HG02798 (cell line): ENCODE data around the gene TLE4.

ENCODE experiments used
- ATAC-seq: cut with Tn5 transposase; IDR thresholded peaks from one replicate; pipeline ENCODE4 v1.9.1; 2021; ENCODE audit warnings: mild to moderate bottlenecking; ENCODE audit not compliant: unreplicated experiment, poor library complexity

TLE4 gene

DNA sequence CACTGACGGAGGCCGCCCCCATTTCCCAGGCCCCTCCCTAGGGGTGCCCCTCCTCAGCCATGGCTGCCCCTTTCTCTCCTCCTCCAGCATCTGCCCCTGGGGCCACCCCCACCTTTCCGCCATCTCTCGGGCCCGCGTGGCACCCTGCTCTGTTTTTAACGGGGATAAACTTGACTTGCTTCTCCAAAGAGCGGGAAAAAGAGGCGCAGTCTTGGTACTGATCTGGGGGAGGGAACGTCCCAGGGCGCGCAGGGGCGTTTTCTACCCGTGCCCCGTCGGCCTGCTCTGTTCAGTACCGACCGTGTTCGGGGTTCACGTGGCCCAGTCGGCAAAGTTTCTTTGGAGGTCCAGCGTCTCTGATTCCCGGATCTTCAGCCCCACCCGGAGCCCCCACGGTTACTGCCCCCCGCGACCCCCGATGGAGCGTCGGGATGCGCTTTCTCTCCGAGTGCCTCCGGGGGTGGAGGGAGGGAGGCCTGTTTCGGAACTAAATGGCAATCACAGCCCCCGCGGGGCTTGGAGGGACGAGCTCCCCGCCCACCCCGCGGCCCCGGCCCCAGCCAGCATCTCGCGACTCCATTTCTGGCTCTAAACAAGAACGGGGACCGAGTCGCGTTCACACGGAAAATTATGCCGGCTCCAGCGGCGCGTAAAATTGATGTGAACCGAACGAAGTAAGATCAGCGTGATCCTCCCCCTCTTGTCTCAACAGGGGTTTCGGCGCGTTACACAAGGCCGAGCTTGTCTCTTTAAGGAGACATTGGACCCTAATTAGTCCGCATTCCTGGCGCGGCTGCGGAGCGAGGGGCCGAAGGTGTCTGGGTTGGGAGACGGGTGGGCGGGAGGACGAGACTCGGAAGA is 1.1 kb upstream of the TLE4 start:
- ATAC-seq, result no peak

DNA sequence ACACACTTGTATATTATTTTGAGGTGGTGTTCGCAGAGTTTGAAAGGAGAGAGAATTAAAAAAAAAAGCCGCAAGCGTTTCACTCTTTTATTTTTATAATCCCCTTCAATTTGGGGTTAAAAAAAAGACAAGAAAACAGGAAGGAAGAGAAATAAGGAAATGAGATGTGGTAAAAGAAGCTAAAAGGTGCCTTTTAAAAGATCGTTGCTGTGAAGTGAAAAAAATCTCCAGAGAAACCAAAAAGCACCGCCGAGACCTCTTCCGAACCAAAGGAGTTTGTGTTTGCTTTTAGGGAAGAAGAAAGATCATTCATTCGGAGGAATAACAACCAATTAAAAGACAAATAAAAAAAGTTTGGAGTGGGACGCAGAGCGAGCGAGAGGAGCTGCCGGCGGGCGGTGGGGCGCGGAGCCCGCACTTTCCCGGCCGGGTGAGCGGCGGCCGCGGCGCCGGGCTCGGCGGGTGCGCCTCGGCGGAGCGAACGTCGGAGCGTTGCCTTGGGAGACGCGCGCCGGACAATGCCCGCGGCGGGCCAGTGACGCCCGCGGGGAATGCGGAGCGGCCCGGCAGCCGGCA is 355 bp downstream of the TLE4 start:
- ATAC-seq, result no peak

DNA sequence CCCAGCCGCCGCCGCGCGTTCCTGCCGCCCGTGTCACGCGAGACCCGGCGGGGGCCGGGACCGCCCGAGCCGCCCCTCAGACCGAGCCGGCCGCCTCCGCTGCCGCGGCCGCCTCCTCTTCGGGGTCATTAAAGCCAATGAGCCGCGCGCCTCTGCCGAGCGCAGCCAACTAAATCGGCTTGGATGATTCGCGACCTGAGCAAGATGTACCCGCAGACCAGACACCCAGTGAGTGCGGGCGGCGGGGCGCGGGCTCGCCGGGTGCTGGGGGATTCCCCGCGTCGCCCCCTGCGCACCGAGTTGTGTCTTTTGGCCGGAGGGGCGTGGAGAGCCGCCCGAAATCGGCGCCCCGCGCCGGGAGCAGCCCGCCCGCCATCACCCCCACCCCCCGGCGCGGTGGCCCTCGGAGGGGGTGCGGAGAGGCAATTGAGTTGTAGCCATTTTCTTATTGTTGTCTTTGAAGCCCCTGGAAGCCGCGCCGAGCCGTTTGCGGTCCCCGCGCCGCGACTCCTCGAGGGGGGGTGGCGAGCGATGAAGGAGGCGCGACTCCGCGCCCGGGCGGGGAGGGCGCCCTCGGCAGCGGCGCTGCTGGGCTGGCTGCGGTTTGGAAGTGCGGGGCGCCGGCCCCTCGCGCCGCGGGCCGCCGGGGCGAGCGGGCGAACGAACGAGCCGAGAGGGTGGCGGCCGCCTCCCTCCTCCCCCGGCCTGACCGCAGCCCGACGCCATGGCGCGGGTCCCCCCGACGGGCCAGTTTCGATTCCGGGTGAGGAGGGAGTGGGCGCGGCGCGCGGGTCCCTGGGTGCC is 1.0 kb downstream of the TLE4 start:
- ATAC-seq, result no peak

GRCh38 chr9:79573412-79573923 is 1.7 kb downstream of the TLE4 start:
- no peak for ATAC-seq

GRCh38 chr9:79574136-79574535 is 2.4 kb downstream of the TLE4 start:
- no peak for ATAC-seq

DNA sequence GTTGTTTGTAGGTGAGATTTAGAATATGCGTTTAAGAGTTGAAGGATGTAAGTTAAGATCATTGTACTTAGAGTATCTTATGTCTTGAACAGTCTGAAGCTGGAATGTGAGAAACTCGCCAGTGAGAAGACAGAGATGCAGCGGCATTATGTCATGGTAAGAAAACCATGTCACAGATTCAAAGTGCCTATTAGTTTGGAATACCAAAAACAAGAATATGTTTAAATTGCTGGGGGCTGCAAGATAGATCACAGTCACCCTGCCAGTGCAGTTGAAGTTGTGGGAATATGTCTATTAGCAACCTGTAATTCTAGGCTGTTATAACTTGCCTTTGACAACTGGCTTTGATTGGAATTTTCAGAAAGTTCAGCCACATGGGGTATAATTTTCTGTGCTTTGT is 3.0 kb downstream of the TLE4 start:
- no peak for ATAC-seq

- no peak for ATAC-seq
These were observed 3.8 kb downstream of the TLE4 start for GRCh38 chr9:79575547-79575946.

- no peak for ATAC-seq
These were observed 6.4 kb downstream of the TLE4 start for GRCh38 chr9:79577969-79578723.

DNA sequence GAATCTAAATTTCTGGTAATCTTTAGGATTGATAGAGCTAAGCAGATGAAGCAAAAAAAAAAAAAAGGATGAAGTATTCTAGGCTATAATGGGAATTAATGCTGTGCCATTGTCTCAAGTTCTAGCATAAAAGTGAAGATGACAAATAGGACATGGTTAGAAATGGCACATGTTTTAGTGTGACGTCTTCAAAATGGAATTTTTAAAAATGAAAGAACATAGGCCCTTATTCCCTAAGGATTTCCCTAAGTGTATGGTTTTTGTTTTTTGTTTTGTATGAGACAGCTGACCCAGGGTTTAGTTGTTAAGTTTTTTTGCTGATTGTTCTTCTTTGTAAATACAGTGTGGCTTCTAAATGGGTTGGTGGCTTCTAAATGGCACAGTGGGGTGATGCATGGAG is 7.1 kb downstream of the TLE4 start:
- ATAC-seq, result no peak

GRCh38 chr9:79579624-79580023 is 7.9 kb downstream of the TLE4 start:
- ATAC-seq, result no peak

GRCh38 chr9:79580055-79580454 is 8.3 kb downstream of the TLE4 start:
- no peak for ATAC-seq

DNA sequence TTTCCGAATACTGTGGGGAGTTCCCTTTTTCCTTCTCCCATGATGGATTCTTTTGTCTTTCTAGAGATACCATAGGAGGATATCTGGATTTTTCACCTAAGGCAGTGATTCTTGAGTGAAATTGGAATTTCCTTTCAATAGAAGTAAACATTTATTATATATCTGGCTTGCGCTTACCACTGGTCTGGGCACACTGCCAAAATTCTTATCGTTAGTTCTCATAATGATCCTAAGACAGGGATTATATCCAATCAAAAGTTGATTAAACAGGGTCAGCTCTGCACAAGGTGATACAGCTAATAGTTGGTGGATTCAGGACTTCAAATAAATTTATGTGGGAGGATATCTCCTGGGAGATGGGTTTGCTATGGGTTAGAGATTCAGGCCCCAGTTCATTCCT is 9.6 kb downstream of the TLE4 start:
- ATAC-seq, result no peak

- no peak for ATAC-seq
These were observed 10.0 kb downstream of the TLE4 start for GRCh38 chr9:79581794-79582193.

DNA sequence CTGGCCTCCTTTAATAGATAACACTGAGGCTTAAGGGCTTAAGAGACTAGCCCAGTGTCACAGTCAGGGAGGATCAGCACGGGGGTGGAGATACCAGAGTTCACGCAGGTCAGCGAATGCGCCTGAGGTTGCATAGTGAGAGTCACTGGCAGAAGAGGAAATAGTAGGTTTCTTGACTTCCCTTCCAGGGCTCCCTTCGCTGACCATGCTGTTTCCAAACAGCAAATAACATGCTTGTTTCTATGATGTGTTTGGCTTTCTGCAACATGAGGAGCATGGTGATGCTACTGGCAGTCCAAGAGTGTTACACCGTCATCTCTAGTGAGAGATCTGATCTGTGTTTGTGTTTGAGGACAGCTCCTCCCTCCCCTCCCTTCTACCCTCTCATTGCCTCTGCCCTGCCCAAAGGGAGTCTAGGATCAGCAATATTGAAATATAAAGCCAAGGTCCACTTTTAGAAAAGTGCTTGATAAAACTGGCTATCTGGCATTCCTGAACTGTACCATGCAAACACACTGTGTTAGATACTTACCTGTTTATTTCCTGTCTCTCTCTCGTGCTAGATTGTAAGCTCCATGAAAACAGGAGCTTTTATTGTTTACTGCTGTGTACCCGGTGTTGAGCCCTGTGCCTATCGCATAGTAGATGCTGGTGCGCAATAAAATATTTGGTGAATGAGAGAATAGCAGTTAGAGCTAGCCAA is 12.3 kb downstream of the TLE4 start:
- peak; percentile 41 for ATAC-seq

DNA sequence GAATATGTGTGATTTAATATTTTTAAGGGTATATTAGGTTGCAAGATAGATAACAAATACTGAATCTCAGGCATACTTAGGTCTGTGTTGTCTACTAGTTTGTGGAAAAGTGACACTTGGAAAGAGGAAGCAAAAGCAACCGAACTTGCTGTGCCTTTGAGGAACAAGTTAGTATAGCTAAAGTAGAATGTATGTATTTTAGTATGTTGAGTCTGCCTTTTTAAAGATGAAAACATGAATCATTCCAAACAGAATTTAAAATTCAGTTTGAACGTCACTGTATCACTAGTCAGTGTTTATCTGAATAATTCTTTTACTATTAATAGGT is 12.9 kb downstream of the TLE4 start:
- ATAC-seq, result no peak

- ATAC-seq, result no peak
These were observed 16.9 kb downstream of the TLE4 start for GRCh38 chr9:79588488-79589223.

DNA sequence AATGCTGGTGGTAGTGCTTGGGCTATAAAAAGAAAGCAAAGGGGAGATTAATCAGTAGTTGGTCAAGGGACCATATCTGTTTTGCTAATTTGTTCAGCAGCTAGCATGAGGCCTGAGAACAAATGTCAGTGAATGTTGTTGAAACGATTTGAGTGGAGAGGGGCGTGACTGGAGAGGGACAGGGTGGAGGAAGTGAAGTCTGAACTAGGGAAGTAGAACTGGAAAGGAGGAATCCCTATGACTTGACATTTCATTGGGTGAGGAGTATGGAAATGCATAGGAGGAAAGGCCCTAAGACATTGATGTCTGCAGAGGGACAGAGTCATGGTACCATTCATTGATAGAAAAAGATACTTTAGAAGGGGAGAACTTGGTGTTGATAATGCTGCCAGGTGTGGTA is 19.7 kb downstream of the TLE4 start:
- ATAC-seq, result no peak

GRCh38 chr9:79592726-79593493 is 21.1 kb downstream of the TLE4 start:
- no peak for ATAC-seq
